BE2C (cell line): ENCODE data around the gene PGRMC2.

ENCODE experiments used
- DNase-seq: peaks from one replicate; pipeline ENCODE4 v3.0.0-alpha.2; 2020
- H3K27me3 ChIP-seq: fragments of 250-450 bp; sonication (Bioruptor Pico); 2 replicates; pipeline ENCODE4 v1.5.1; 2020; ENCODE audit warnings: mild to moderate bottlenecking
- H3K36me3 ChIP-seq: fragments of 250-450 bp; sonication (Bioruptor Pico); 2 replicates; pipeline ENCODE4 v1.5.1; 2020; ENCODE audit warnings: mild to moderate bottlenecking
- H3K4me1 ChIP-seq: fragments of 250-450 bp; sonication (Bioruptor Pico); 2 replicates; pipeline ENCODE4 v1.5.1; 2020
- H3K4me3 ChIP-seq: 2 replicates; pipeline ENCODE4 v1.5.1; 2011; ENCODE audit warnings: low read depth, low read length
- H3K9me3 ChIP-seq: fragments of 250-450 bp; sonication (Bioruptor Pico); 2 replicates; pipeline ENCODE4 v1.5.1; 2020
- TF ChIP-seq, protein P1 (sequence below): IDR thresholded peaks from 2 replicates; pipeline ENCODE4 v1.5.1; 2012; ENCODE audit warnings: mild to moderate bottlenecking, low read depth, low read length

PGRMC2 gene

DNA sequence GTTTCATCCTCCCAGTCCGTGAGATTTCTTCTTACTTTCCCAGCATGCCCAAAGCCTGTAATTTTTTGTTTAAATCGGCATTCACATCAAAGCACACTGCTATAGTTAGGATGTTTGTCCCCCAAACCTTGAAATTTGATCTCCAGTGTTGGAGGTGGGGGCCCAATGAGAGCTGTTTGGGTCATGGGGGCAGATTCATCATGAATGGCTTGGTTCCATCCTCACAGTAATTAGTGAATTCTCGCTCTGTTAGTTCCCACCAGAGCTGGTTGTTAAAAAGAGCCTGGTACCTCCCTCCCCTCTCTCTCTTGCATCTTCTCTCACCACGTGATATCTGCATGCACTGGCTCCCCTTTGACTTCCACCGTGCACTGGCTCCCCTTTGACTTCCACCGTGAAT is 40.5 kb upstream of the PGRMC2 start:
- no peaks in the 10 kb centered on the region for H3K27me3 ChIP-seq
- H3K4me1 ChIP-seq = no peaks in the 10 kb centered on the region
- TF ChIP-seq, protein P1, sequence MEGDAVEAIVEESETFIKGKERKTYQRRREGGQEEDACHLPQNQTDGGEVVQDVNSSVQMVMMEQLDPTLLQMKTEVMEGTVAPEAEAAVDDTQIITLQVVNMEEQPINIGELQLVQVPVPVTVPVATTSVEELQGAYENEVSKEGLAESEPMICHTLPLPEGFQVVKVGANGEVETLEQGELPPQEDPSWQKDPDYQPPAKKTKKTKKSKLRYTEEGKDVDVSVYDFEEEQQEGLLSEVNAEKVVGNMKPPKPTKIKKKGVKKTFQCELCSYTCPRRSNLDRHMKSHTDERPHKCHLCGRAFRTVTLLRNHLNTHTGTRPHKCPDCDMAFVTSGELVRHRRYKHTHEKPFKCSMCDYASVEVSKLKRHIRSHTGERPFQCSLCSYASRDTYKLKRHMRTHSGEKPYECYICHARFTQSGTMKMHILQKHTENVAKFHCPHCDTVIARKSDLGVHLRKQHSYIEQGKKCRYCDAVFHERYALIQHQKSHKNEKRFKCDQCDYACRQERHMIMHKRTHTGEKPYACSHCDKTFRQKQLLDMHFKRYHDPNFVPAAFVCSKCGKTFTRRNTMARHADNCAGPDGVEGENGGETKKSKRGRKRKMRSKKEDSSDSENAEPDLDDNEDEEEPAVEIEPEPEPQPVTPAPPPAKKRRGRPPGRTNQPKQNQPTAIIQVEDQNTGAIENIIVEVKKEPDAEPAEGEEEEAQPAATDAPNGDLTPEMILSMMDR = no peak
- H3K4me3 ChIP-seq = no peak overlapping the region
- DNase-seq = no peak
- H3K36me3 ChIP-seq = no peaks in the 10 kb centered on the region
- H3K9me3 ChIP-seq = no peaks in the 10 kb centered on the region

DNA sequence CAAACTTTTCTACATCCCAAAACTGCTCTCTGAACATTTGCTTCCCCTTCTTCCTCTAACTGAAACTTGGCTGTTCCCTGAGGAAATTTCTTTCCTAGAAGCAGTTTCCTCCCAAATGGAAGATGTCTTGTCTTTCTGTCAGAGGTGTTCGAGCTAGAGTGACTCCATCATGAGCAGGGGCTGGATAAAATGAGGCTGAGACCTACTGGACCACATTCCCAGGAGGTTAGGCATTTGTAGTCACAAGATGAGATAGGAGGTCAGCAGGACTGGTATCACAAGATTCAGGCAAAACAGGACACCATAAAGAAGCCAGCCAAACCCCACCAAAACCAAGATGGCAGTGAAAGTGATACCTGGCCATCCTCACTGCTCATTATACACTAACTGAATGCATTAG is 35.8 kb upstream of the PGRMC2 start:
- Histone ChIP-seq H3K36me3 (no peaks in the 10 kb centered on the region), H3K9me3 (no peaks in the 10 kb centered on the region), H3K4me3 (no peak overlapping the region), H3K27me3 (no peaks in the 10 kb centered on the region), H3K4me1 (peaks cover 3% of the 10 kb centered on the region; the same call in 1 of the 2 replicates)
- DNase-seq = no peak
- TF ChIP-seq, protein P1 = no peak

DNA sequence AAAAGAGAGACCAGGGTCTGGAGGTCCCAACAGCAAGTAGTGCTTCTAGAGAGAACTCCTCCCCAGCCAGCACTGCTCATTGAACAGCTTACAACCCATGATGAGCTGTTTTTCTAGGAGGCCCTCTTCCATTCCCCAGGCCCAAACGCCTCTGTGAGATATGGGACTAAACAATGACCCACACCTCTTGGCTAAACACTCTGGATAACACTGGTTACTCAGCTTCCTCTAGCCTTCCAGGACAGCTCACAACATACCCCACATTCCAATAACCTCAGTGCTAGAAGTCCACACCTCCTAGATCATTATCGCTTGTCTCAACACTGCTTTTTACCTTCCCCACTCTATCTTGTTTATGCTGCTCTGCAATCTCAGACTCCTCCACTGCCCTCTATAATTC is 35.4 kb upstream of the PGRMC2 start:
- no peak for DNase-seq
- H3K27me3 ChIP-seq = no peaks in the 10 kb centered on the region
- peaks cover 3% of the 10 kb centered on the region; the same call in 1 of the 2 replicates for H3K4me1 ChIP-seq
- TF ChIP-seq, protein P1 = no peak
- no peaks in the 10 kb centered on the region for H3K36me3 ChIP-seq
- no peak overlapping the region for H3K4me3 ChIP-seq
- H3K9me3 ChIP-seq = no peaks in the 10 kb centered on the region

DNA sequence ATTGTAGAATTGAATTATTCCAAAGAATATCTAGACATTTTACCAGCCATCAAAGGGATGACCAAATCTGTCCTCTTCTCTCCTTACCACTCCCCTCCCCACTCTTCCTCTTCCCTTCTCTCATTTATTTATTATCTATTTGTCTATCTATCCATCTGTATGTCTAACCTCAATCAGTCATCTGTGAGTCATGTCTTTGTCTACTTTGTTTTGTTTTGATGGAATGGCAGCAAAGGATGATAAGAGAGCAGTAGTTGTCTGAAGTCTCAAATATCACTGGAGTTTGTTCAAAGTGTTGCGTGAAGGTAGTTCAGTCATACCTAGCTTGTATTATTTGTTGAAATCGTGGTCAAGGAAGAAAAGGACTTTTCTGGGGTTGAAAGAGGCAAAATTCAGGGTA is 34.7 kb upstream of the PGRMC2 start:
- Histone ChIP-seq H3K9me3 (no peaks in the 10 kb centered on the region), H3K36me3 (no peaks in the 10 kb centered on the region), H3K4me3 (no peak overlapping the region), H3K4me1 (peaks cover 3% of the 10 kb centered on the region; the same call in 1 of the 2 replicates), H3K27me3 (no peaks in the 10 kb centered on the region)
- no peak for DNase-seq
- TF ChIP-seq, protein P1 = no peak

DNA sequence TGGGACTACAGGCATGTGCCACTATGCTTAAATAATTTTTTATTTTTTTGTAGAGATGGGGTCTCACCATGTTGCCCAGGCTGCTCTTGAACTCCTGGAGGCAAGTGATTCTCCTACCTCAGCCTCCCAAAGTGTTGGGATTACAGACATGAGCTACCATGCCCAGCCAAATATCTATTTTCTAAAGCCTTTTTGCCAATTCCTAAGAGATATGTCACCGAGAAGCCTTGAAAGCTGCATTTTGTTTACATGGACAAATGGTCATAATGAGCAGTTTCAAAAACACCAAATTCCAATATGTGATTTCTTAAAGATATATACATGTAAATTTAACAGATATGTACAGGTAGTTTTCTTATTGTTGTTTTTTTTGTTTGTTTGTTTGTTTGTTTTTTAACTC is 33.0 kb upstream of the PGRMC2 start:
- Histone ChIP-seq H3K9me3 (no peaks in the 10 kb centered on the region), H3K4me3 (no peak overlapping the region), H3K4me1 (peaks cover 4% of the 10 kb centered on the region; the same call in 1 of the 2 replicates), H3K36me3 (no peaks in the 10 kb centered on the region), H3K27me3 (no peaks in the 10 kb centered on the region)
- DNase-seq = no peak
- TF ChIP-seq, protein P1 = no peak

DNA sequence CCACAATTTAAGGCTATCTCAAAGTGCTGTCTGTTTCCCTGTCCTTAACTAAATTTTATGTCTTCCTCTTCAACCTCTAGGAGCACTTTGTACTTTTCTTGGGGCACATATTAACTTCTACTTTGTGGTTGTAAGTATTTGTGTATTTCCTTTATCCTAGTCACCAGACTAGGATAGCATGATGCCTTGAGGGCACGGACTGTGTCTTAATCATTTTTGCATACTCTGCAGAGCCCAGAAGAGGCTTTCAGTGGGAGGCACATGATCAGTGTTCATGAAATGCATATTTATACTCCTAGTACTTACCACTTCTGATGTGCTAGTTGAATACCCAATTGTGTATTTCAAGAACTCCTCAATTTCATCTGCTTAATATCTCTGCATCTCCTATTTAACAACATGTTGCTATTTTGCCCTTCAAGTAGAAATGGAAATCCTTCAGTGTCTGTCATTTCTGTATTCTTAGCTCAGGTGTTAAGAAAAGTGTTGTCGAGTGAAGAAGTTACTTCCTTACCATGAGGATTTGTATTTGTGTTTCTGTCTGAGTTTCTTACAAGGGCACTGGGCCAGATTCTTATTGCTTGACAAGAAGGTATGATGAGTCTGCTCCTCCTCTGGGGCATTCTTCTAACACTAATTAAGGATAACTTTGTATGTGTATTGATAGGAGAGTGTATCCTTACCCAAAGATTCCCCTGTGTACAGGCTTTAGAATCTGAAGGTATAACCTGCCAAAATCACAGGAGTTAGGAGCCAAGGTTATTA is 28.3 kb upstream of the PGRMC2 start:
- no peak for DNase-seq

More for the DNA sequence above, 28.3 kb upstream of the PGRMC2 start:
- TF ChIP-seq, protein P1 = no peak
- peaks cover 11% of the 10 kb centered on the region for H3K4me1 ChIP-seq
- H3K4me3 ChIP-seq = no peak overlapping the region
- no peaks in the 10 kb centered on the region for H3K9me3 ChIP-seq
- no peaks in the 10 kb centered on the region for H3K36me3 ChIP-seq
- no peaks in the 10 kb centered on the region for H3K27me3 ChIP-seq
